Hepatocyte (in vitro differentiated cells): ENCODE measurements around the gene NUDT15. TPM values are rescaled to one million over a fixed set of nuclear protein-coding genes. Genes with fewer than 3 reads are reported as not detected.

Experiments
- DNase-seq: peaks from one replicate; pipeline ENCODE4 v3.0.0-alpha.2; 2016; ENCODE audit warnings: low spot score
- H2AFZ ChIP-seq: fragments of 200-600 bp; sonication (generic); 2 replicates; pipeline ENCODE4 v1.6.0; 2016; ENCODE audit warnings: antibody characterized with exemption, mild to moderate bottlenecking
- H3K27ac ChIP-seq: fragments of 200-600 bp; sonication (generic); 2 replicates; pipeline ENCODE4 v1.5.1; 2016; ENCODE audit warnings: mild to moderate bottlenecking
- H3K27me3 ChIP-seq: fragments of 200-600 bp; sonication (generic); 2 replicates; pipeline ENCODE4 v1.6.1; 2016
- H3K36me3 ChIP-seq: fragments of 200-600 bp; sonication (generic); replicated peaks from 2 replicates; pipeline ENCODE4 v1.5.1; 2016; ENCODE audit warnings: low read depth; ENCODE audit not compliant: insufficient read depth
- H3K4me1 ChIP-seq: fragments of 200-600 bp; sonication (generic); 2 replicates; pipeline ENCODE4 v1.5.1; 2016; ENCODE audit warnings: mild to moderate bottlenecking, moderate library complexity; ENCODE audit not compliant: insufficient read depth
- H3K4me2 ChIP-seq: fragments of 200-600 bp; sonication (generic); 2 replicates; pipeline ENCODE4 v1.6.0; 2016
- H3K4me3 ChIP-seq: fragments of 200-600 bp; sonication (generic); 2 replicates; pipeline ENCODE4 v1.5.1; 2016; ENCODE audit warnings: mild to moderate bottlenecking
- H3K79me2 ChIP-seq: fragments of 200-600 bp; sonication (generic); 2 replicates; pipeline ENCODE4 v1.6.0; 2017; ENCODE audit warnings: mild to moderate bottlenecking
- H3K9me2 ChIP-seq: fragments of 200-600 bp; sonication (generic); replicated peaks from 2 replicates; pipeline ENCODE4 v1.6.0; 2017; ENCODE audit warnings: mild to moderate bottlenecking; ENCODE audit not compliant: insufficient read depth
- H3K9me3 ChIP-seq: fragments of 200-600 bp; sonication (generic); 2 replicates; pipeline ENCODE4 v1.5.1; 2016; ENCODE audit warnings: low read depth, mild to moderate bottlenecking
- H4K20me1 ChIP-seq: fragments of 200-600 bp; sonication (generic); 2 replicates; pipeline ENCODE4 v1.6.0; 2016; ENCODE audit warnings: mild to moderate bottlenecking; ENCODE audit not compliant: insufficient read depth, poor library complexity, severe bottlenecking
- CTCF ChIP-seq: fragments of 200-600 bp; sonication (generic); IDR thresholded peaks from 2 replicates; pipeline ENCODE4 v1.5.1; 2016; ENCODE audit warnings: antibody characterized with exemption, mild to moderate bottlenecking; ENCODE audit not compliant: poor library complexity
- EZH2 ChIP-seq: fragments of 200-600 bp; sonication (generic); IDR thresholded peaks from 2 replicates; pipeline ENCODE4 v1.6.1; 2016; ENCODE audit warnings: antibody characterized with exemption, mild to moderate bottlenecking, borderline replicate concordance
- EZH2phosphoT487 ChIP-seq: fragments of 200-600 bp; sonication (generic); IDR thresholded peaks from one replicate; pipeline ENCODE4 v1.6.1; 2018; ENCODE audit warnings: antibody characterized with exemption, mild to moderate bottlenecking, low read depth, moderate library complexity; ENCODE audit not compliant: unreplicated experiment, severe bottlenecking
- WGBS: methylation state at CpG from one replicate; pipeline ENCODE4 v1.1.6; 2016; ENCODE audit warnings: low lambda C conversion rate; ENCODE audit errors: missing lambda C conversion rate; 5-methylcytosine and 5-hydroxymethylcytosine counted together
- polyA plus RNA-seq: library from polyadenylated mRNA; unstranded; fragments of >200 nt; fragmentation: Nextera tagmentation; extraction: Ambion mirVana; gene quantifications from 2 replicates; pipeline ENCODE4 v1.2.1, GENCODE V29; 2016
- total RNA-seq: library from RNA; depleted of rRNA; stranded (reverse); fragments of >200 nt; gene quantifications from 2 replicates; pipeline ENCODE4 v1.2.3, GENCODE V29; 2014

The NUDT15 gene
- total and polyA plus RNA-seq, 2 experiments from 2014 or later, result 16.8 to 17.7 TPM

- no peak overlapping the region for H3K4me2 ChIP-seq
- peaks cover 3% of the 10 kb centered on the region for H3K36me3 ChIP-seq
- no peak for DNase-seq
- no peaks in the 10 kb centered on the region for H4K20me1 ChIP-seq
- H3K27me3 ChIP-seq, result no peaks in the 10 kb centered on the region
- no peak overlapping the region for H3K4me3 ChIP-seq
- TF ChIP-seq CTCF (no peak), EZH2phosphoT487 (no peak), EZH2 (no peak)
- no peaks in the 10 kb centered on the region for H3K9me3 ChIP-seq
- no peaks in the 10 kb centered on the region for H3K4me1 ChIP-seq
- H2AFZ ChIP-seq, result no peak overlapping the region
- 90% methylated on average over 4 of the region's 4 CpGs for WGBS
- peaks cover 65% of the 10 kb centered on the region for H3K79me2 ChIP-seq
- H3K9me2 ChIP-seq, result no peaks in the 10 kb centered on the region
- no peak overlapping the region for H3K27ac ChIP-seq
These were observed 45.7 kb upstream of the NUDT15 start for GRCh38 chr13:47991859-47992258.

- Histone ChIP-seq H4K20me1 (no peaks in the 10 kb centered on the region), H3K27ac (no peak overlapping the region), H3K9me2 (no peaks in the 10 kb centered on the region), H3K79me2 (peaks cover 81% of the 10 kb centered on the region), H3K9me3 (no peaks in the 10 kb centered on the region), H3K4me2 (no peak overlapping the region), H3K4me3 (no peak overlapping the region), H3K27me3 (no peaks in the 10 kb centered on the region), H2AFZ (no peak overlapping the region), H3K4me1 (peaks cover 5% of the 10 kb centered on the region), H3K36me3 (peaks cover 3% of the 10 kb centered on the region)
- 89% methylated on average over 2 of the region's 2 CpGs for whole genome bisulfite sequencing
- TF ChIP-seq EZH2, result no peak
- TF ChIP-seq EZH2phosphoT487, result no peak
- no peak for TF ChIP-seq CTCF
- DNase-seq, result no peak
These were observed 40.1 kb upstream of the NUDT15 start for GRCh38 chr13:47997384-47997783.

GRCh38 chr13:47999973-48000372 is 37.6 kb upstream of the NUDT15 start:
- Histone ChIP-seq H3K27me3 (no peaks in the 10 kb centered on the region), H3K27ac (no peak overlapping the region), H3K36me3 (no peaks in the 10 kb centered on the region), H3K4me3 (peak overlapping the region; percentile 91), H3K4me1 (peaks cover 5% of the 10 kb centered on the region), H3K9me2 (no peaks in the 10 kb centered on the region), H3K9me3 (no peaks in the 10 kb centered on the region), H2AFZ (no peak overlapping the region), H4K20me1 (no peaks in the 10 kb centered on the region), H3K79me2 (peaks cover 61% of the 10 kb centered on the region), H3K4me2 (peak overlapping the region; percentile 71)
- DNase-seq, result no peak
- TF ChIP-seq CTCF (no peak), EZH2phosphoT487 (no peak), EZH2 (no peak)
- 58% methylated on average over 5 of the region's 5 CpGs for WGBS

GRCh38 chr13:48000559-48001113 is 36.9 kb upstream of the NUDT15 start:
- H3K9me3 ChIP-seq, result no peaks in the 10 kb centered on the region
- H3K4me3 ChIP-seq, result peak overlapping the region; percentile 91
- H3K4me1 ChIP-seq, result peaks cover 5% of the 10 kb centered on the region
- H4K20me1 ChIP-seq, result no peaks in the 10 kb centered on the region
- no peaks in the 10 kb centered on the region for H3K36me3 ChIP-seq
- TF ChIP-seq EZH2 (no peak), EZH2phosphoT487 (no peak), CTCF (no peak)
- peak overlapping the region; percentile 89 for H2AFZ ChIP-seq
- peak overlapping the region; percentile 82 for H3K27ac ChIP-seq
- H3K9me2 ChIP-seq, result no peaks in the 10 kb centered on the region
- H3K79me2 ChIP-seq, result peaks cover 54% of the 10 kb centered on the region
- under 1% methylated on average over 25 of the region's 25 CpGs for WGBS
- no peaks in the 10 kb centered on the region for H3K27me3 ChIP-seq
- peak overlapping the region; percentile 71 for H3K4me2 ChIP-seq
- DNase-seq, result peak; percentile 30
